Ammon's horn (tissue), 1 donor: ENCODE data around the gene GRIA4.
A peak's percentile ranks its signal among the peaks of the same experiment; 100 is the strongest.

Experiments used
- DNase-seq: peaks from one replicate; pipeline ENCODE4 v3.0.0-alpha.2; 2016; ENCODE audit warnings: low spot score

Gene GRIA4

DNA sequence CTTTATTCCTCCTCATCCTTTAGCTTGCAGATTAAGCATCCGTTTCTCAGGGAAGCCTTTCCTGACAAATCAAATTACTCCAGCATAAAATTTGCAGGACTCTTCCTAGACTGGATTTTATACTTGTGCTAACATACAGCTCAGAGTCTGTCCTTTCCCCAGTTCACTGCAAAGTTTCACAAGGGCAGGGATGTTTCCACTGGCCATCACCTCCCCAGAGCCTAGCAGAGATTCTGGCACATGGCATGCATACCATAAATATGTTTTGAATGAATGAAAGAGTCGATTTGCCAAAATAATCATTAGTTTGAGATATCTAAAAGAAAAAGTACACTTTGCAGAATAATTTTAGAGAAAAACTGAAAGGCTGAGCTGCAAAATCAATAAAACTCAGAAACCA, 401.6 kb downstream of the GRIA4 start:
- DNase-seq = no peak

DNA sequence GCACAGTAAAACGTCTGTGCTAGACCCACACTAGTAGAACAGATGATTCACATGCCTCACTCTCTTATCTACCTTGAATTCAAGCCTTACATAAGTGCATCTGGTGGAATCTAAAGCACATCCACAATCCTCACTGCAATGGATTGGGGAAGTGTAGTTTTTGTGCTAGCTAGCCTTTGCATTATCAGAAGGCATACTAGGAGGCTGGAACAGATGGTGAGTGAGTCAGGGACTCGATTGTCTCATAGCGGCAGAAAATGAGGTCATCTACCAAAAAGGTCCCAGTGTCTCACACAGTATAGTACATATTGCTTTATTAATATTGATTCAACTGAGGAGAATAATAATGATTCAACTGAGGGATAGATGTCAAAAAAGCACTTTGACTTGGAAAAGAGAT, 402.9 kb downstream of the GRIA4 start:
- DNase-seq = peak; percentile 68

DNA sequence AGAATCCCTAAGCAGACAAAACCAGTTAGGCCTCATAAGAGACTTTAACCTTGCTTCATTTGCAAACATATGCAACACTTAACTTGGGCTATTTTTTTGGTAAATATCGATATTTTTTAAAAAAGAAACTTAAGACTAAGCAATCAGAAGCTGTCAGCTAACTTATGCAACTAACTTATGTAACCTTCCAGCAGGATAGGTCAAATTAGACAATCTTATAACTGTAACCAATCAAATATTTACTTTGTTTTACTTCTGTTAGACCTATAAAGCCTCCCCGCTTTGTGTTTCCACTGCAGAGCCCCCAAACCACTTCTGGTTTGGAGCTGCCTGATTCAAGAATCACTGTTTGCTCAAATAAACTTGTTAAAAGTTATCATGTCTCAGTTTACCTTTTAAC, 404.2 kb downstream of the GRIA4 start:
- no peak for DNase-seq

DNA sequence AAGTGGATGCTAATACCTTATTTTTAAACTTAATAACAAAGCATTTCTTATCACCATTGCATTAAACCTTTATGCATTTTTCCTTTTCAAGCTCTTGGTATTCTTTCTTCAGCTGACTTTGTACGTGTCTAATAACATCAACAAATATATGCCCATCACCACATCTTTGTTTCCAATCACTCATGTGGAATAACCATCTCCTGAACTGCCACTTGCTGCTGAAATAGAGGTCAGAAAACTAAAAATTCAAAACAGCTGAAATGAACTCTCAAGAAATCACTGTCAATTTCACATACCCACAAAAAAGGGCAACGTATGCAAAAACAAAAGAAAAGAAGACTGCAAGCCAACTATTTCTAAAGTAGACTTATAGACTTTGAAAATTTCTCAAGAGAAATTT, 404.7 kb downstream of the GRIA4 start:
- no peak for DNase-seq

DNA sequence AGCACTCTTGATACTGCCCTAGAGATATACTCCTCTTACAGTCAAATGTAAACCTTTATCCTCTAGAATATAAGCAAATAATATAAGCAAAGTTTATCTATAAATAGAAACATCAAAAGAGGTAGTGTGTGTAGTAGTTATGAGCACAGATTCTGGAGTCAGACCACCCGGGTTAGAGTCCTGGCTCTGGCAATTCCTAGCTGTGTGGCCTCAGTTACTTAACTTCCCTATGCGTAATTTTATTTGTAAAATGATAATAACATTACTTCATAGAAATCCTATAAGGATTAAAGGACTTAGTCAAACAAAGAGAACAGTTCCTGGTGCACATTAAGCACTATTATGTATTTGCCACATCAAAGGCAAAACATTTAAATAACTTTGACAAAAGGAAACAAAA, 405.2 kb downstream of the GRIA4 start:
- DNase-seq = no peak

DNA sequence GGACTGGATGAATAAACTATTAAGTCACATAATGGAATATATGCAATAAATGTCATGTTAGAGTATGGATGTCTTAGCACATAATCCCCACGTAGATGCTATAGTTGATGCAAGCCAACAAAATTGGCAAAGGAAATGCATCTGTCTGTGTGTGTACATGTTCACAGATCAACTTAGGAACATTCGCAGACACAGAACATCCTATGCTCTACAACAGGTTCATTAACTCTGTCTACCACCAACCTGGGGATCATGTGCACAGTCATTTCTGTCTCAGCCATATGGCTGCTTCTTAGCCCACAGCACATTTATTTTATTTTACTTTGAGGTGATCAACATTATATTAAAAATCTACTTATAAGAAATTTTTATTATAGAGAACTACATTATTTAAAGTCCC, 407.2 kb downstream of the GRIA4 start:
- no peak for DNase-seq

DNA sequence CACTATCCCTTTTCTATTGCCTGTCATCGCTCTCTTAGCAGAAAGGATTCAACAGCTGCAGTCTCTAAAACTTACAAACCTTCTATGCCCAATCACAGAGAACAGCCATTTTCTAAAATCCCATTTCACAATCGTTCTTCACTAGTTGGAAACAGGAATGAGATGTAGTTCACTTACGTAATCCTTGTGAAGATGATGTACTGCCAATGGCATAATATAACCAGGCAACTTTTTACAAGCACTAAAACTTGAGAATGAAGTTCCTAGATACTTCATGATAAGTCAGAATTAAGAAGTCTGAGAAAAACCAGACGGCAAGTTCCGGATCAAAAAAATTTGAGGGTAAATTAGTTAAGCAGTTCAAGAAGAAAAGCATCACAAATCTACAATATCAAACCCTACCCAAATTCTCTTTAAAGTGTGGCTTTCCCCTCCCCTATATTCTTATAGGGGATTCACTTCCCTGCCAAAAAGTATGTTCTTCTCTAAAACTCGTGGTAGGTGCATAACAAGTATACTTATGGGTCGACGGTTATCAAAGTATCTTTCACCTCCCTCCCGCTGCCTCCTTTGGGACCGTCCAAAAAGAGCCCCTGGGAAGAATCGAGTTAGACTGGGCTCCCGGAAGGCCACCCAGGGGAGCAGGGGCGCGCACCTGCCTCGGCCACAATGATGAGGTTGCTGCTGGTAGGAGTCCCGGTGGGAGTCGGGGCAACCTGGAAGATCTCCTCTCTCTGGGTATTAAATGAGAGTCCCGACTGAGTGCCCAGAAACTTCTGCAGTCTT, 411.5 kb downstream of the GRIA4 start:
- no peak for DNase-seq

DNA sequence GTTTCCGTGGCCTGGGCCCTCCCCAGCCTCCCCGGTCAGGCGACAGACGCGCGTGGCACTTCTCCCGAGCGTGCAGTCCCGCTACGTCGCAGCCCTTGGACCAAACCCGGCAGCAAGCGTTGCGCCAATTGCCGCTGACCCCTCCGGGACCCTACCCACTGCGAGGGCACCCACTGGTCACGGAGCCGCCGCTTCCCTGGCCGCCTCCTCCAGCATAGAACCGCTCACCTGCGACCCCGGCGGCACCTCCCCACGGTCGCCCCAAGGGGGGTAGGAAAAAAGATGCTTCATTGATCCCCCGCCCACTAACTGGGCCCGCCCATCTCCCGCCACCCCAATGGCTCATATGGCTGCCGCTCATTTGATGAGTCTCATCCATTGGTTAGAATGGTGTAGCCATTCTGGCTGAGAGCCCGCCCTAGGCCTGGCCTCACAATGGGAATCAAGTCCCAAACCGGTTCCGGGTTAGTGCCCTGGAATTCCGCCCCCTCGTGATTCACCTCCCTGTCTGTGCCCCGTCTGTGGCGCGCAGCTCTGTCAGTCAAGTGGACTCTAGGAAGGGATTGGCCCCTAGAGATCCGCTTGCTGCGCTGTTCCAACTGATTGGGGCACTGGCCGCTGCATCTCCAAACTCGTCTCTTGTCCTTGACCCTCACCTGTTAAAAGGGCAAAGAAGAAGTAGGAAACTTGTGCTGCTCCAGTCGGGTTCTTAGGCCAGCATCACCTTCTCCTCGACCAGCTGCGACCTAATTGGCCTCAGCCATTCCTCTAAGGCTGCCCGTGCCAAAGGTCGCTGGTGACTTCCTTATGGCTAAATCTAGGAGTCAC, 412.3 kb downstream of the GRIA4 start, which contains the start of gene MSANTD4:
Gene MSANTD4 (minus strand): TSS at position 274 of the 828 bp plus-strand sequence. CDS start 11,323 bp downstream, outside the sequence.
- peak; percentile 100 for DNase-seq

DNA sequence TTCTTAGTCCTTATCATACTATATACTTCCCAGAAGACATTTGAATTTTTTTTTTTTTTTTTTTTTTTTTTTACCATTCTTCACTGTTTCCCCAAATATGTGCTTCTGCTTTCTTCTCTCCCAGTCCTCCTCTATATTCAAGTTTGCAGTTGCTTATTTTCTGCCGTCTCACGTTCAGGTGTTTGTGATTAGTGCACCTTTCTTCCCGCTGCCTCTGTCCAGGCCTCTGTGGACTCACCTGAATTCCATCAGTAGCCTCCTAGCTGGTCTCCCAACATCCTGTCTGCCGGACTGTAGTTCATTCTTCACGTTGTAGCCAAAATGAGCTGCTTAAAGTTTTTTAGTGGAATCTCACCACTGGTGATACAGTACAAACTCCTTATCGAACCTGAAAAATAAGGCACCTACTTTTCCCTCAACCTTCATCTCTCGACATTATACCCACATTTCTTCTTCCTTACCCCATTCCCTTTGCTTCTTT, 413.0 kb downstream of the GRIA4 start:
- DNase-seq = no peak

DNA sequence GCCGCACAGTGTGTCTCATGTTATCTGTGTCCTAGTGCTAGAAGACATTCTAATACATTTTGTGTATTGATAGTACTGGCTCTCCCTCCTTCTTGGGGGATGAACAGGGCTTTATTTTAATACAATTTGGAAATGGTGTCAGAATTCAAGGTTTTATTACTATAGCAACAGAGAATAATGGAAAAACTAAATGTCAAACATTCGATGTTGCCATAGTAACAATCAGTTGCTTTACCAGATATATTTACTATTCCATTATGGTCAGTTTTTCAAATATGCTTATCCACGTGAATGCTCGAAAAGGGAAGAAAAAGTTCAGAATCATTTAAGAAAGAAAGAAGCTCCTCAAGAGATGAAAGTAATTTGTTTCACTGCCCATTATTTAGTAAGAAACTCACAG, 420.7 kb downstream of the GRIA4 start:
- DNase-seq = no peak

DNA sequence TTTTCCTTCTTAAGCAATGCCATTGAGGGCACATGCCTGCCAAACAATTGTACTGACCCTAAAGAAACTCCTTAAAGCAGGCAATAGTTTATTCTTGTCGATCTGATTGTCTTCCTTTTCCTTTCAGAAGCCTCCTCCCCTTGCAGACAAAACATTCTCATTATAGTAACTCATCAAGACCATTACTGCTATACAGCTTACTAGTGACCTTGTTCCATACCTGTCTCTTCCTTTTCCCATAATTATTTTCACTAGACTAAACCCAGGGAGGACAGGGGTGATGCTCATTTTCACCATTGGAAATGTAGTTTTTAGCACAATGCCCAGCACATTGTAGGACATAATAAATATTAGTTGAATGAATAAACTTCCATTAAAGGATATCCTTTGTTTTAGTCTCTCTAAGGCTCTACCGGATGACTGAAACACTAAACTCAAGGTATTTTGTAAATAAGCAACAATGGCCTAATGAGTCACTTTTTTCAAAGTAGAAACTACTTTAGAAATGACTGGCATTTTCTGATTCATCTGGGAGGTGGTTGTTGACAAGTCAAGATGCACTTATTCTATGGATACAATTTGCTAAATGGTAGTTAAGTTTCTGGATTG, 421.4 kb downstream of the GRIA4 start:
- no peak for DNase-seq
